Smooth muscle cell (in vitro differentiated cells): ENCODE data around the gene GNAS. TPM values are rescaled to one million over a fixed set of nuclear protein-coding genes. Genes with fewer than 3 reads are reported as not detected.

Source experiments
- DNase-seq: peaks from one replicate; lab custom pipeline; 2025; ENCODE audit not compliant: unreplicated experiment; lab: John Stamatoyannopoulos, UW
- H2AFZ ChIP-seq: fragments of 200-600 bp; sonication (generic); 2 replicates; pipeline ENCODE4 v1.6.0; 2016; ENCODE audit warnings: antibody characterized with exemption, low read depth, mild to moderate bottlenecking
- H3F3A ChIP-seq: fragments of 200-600 bp; sonication (generic); 2 replicates; pipeline ENCODE4 v1.6.0; 2017; ENCODE audit warnings: antibody characterized with exemption, low read depth
- H3K27ac ChIP-seq: fragments of 200-600 bp; sonication (generic); 2 replicates; pipeline ENCODE4 v1.5.1; 2016; ENCODE audit warnings: low read depth, mild to moderate bottlenecking
- H3K27me3 ChIP-seq: fragments of 200-600 bp; sonication (generic); 2 replicates; pipeline ENCODE4 v1.6.1; 2016; ENCODE audit warnings: low read depth, mild to moderate bottlenecking
- H3K36me3 ChIP-seq: fragments of 200-600 bp; sonication (generic); 2 replicates; pipeline ENCODE4 v1.5.1; 2016; ENCODE audit warnings: low read depth
- H3K4me1 ChIP-seq: fragments of 200-600 bp; sonication (generic); 2 replicates; pipeline ENCODE4 v1.5.1; 2016; ENCODE audit warnings: low read depth
- H3K4me2 ChIP-seq: fragments of 200-600 bp; sonication (generic); 2 replicates; pipeline ENCODE4 v1.6.0; 2016; ENCODE audit warnings: mild to moderate bottlenecking
- H3K4me3 ChIP-seq: fragments of 200-600 bp; sonication (generic); 2 replicates; pipeline ENCODE4 v1.5.1; 2016; ENCODE audit warnings: mild to moderate bottlenecking
- H3K79me2 ChIP-seq: fragments of 200-600 bp; sonication (generic); 2 replicates; pipeline ENCODE4 v1.6.0; 2016; ENCODE audit warnings: low read depth, mild to moderate bottlenecking
- H3K9ac ChIP-seq: fragments of 200-600 bp; sonication (generic); 2 replicates; pipeline ENCODE4 v1.6.0; 2016; ENCODE audit warnings: low read depth
- H3K9me3 ChIP-seq: fragments of 200-600 bp; sonication (generic); replicated peaks from 2 replicates; pipeline ENCODE4 v1.5.1; 2016; ENCODE audit warnings: low read depth
- H4K20me1 ChIP-seq: fragments of 200-600 bp; sonication (generic); 2 replicates; pipeline ENCODE4 v1.6.0; 2016; ENCODE audit warnings: low read depth
- CTCF ChIP-seq: fragments of 200-600 bp; sonication (generic); IDR thresholded peaks from 2 replicates; pipeline ENCODE4 v1.5.1; 2017; ENCODE audit warnings: borderline replicate concordance, mild to moderate bottlenecking, antibody characterized with exemption; ENCODE audit not compliant: insufficient read depth, poor library complexity, severe bottlenecking
- WGBS: methylation state at CpG from one replicate; pipeline ENCODE4 v1.1.7; 2016; ENCODE audit warnings: low lambda C conversion rate; 5-methylcytosine and 5-hydroxymethylcytosine counted together
- polyA plus RNA-seq: library from polyadenylated mRNA; unstranded; fragments of >200 nt; fragmentation: Nextera tagmentation; extraction: Ambion mirVana; gene quantifications from 2 replicates; pipeline ENCODE4 v1.2.1, GENCODE V29; 2016
- total RNA-seq: library from RNA; depleted of rRNA; stranded (reverse); fragments of >200 nt; gene quantifications from 2 replicates; pipeline ENCODE4 v1.2.3, GENCODE V29; 2014

The GNAS gene
- total and polyA plus RNA-seq, 2 experiments from 2014 or later, result 1,240 to 1,914 TPM

- Histone ChIP-seq H3K4me1 (no peaks in the 10 kb centered on the region), H3K9ac (no peak overlapping the region), H3F3A (no peaks in the 10 kb centered on the region), H3K36me3 (no peaks in the 10 kb centered on the region), H3K27me3 (peaks cover 2% of the 10 kb centered on the region), H3K27ac (no peak overlapping the region), H4K20me1 (peaks cover 20% of the 10 kb centered on the region), H3K4me2 (no peak overlapping the region), H2AFZ (no peak overlapping the region), H3K79me2 (no peaks in the 10 kb centered on the region), H3K4me3 (no peak overlapping the region), H3K9me3 (no peaks in the 10 kb centered on the region)
- no peak for TF ChIP-seq CTCF
- WGBS, result 98% methylated on average over 13 of the region's 13 CpGs
- no peak for DNase-seq
Measured at GRCh38 chr20:58811334-58811733, 41.2 kb upstream of the GNAS start.

DNA sequence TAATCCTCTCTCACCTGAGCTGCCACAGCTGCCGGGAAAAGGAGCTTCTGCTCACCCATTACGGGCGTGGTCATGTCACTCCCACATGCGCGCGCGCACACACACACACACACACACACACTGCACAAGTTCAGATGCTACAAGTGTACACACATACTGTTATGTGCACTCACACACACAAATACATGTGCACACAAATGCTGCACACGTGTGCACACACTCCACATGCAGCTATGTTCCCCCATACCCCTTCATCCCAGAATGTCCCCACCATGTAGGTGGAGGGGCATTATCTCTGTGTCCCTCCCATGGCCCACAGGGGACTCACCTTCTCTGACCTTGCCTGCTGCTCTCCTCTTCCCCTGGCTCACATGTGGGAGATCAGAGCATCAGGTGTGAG is 39.1 kb upstream of the GNAS start:
- TF ChIP-seq CTCF, result no peak
- DNase-seq, result no peak
- Histone ChIP-seq H3K9ac (no peak overlapping the region), H3F3A (no peaks in the 10 kb centered on the region), H3K36me3 (no peaks in the 10 kb centered on the region), H2AFZ (no peak overlapping the region), H3K4me2 (no peak overlapping the region), H3K9me3 (no peaks in the 10 kb centered on the region), H3K79me2 (no peaks in the 10 kb centered on the region), H3K4me1 (no peaks in the 10 kb centered on the region), H3K4me3 (no peak overlapping the region), H4K20me1 (peaks cover 40% of the 10 kb centered on the region), H3K27ac (no peak overlapping the region), H3K27me3 (no peaks in the 10 kb centered on the region)
- 92% methylated on average over 8 of the region's 8 CpGs for WGBS

DNA sequence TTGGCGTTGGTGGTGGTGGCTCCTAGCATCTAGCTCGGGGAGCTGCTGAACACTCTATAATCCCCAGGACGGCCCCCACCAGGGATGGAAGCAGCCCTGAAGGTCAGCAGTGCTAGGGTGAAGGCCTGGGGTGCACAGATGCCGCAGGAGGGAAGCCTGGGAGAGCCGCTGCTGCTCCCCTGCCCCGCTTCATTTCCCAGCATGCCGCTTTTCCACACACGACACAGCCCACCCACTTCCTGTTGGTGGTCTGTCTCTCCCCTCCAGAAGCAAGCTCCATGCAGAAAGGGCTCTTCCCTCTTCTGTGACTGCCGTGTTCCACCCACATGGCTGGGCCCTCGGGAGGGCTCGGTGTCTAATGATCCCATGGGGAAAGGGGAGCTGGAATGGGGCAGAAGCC is 37.1 kb upstream of the GNAS start:
- Histone ChIP-seq H3F3A (peaks cover 5% of the 10 kb centered on the region), H3K4me2 (no peak overlapping the region), H4K20me1 (peaks cover 49% of the 10 kb centered on the region), H2AFZ (no peak overlapping the region), H3K4me1 (no peaks in the 10 kb centered on the region), H3K9me3 (no peaks in the 10 kb centered on the region), H3K4me3 (no peak overlapping the region), H3K27ac (no peak overlapping the region), H3K36me3 (no peaks in the 10 kb centered on the region), H3K79me2 (no peaks in the 10 kb centered on the region), H3K9ac (no peak overlapping the region), H3K27me3 (no peaks in the 10 kb centered on the region)
- no peak for TF ChIP-seq CTCF
- no peak for DNase-seq
- 95% methylated on average over 11 of the region's 11 CpGs for WGBS

- Histone ChIP-seq H3K79me2 (no peaks in the 10 kb centered on the region), H2AFZ (no peak overlapping the region), H3K4me1 (no peaks in the 10 kb centered on the region), H3K4me2 (no peak overlapping the region), H3K4me3 (no peak overlapping the region), H3K9ac (no peak overlapping the region), H3K27ac (no peak overlapping the region), H3K27me3 (no peaks in the 10 kb centered on the region), H4K20me1 (peaks cover 49% of the 10 kb centered on the region), H3K36me3 (no peaks in the 10 kb centered on the region), H3K9me3 (no peaks in the 10 kb centered on the region), H3F3A (peaks cover 5% of the 10 kb centered on the region)
- WGBS, result 98% methylated on average over 10 of the region's 10 CpGs
- no peak for TF ChIP-seq CTCF
- DNase-seq, result no peak
Measured at GRCh38 chr20:58816051-58816450, 36.5 kb upstream of the GNAS start.
